Astrocyte of the hippocampus (primary cell): ENCODE measurements around the gene UPB1.
"Not testable (repeated sequence)": the region's sequence is repeated elsewhere in the genome, so short reads cannot be mapped to it uniquely, and the experiment has no call there.

Experiments used
- DNase-seq: peaks from one replicate; pipeline ENCODE4 v3.0.0; 2011; ENCODE audit warnings: low read depth, low spot score

UPB1 gene

GRCh38 chr22:24481641-24482040 lies 13.5 kb upstream of the UPB1 start:
- no peak for DNase-seq

GRCh38 chr22:24482575-24482974 lies 12.6 kb upstream of the UPB1 start:
- peak; percentile 61 for DNase-seq

GRCh38 chr22:24482998-24483397 lies 12.1 kb upstream of the UPB1 start:
- no peak for DNase-seq

- DNase-seq = peak; percentile 42
Measured at GRCh38 chr22:24483976-24484545, 11.1 kb upstream of the UPB1 start.

- DNase-seq = no peak
Measured at GRCh38 chr22:24485170-24485569, 10.0 kb upstream of the UPB1 start.

GRCh38 chr22:24485608-24486007 lies 9.5 kb upstream of the UPB1 start:
- DNase-seq = no peak

GRCh38 chr22:24486501-24486921 lies 8.6 kb upstream of the UPB1 start:
- peak; percentile 55 for DNase-seq

GRCh38 chr22:24489011-24489410 lies 6.1 kb upstream of the UPB1 start:
- no peak for DNase-seq

- not testable (repeated sequence) for DNase-seq
Measured at GRCh38 chr22:24489434-24489833, 5.7 kb upstream of the UPB1 start.

GRCh38 chr22:24492391-24492790 lies 2.7 kb upstream of the UPB1 start:
- no peak for DNase-seq

- no peak for DNase-seq
Measured at GRCh38 chr22:24494167-24494527, 985 bp upstream of the UPB1 start.

GRCh38 chr22:24495365-24495675 lies 188 bp downstream of the UPB1 start:
- no peak for DNase-seq

GRCh38 chr22:24496234-24496633 lies 1.1 kb downstream of the UPB1 start:
- DNase-seq = no peak

- DNase-seq = no peak
Measured at GRCh38 chr22:24496661-24497060, 1.5 kb downstream of the UPB1 start.

GRCh38 chr22:24497841-24498258 lies 2.7 kb downstream of the UPB1 start:
- DNase-seq = no peak

GRCh38 chr22:24498824-24499223 lies 3.7 kb downstream of the UPB1 start:
- no peak for DNase-seq

GRCh38 chr22:24499706-24500276 lies 4.7 kb downstream of the UPB1 start:
- no peak for DNase-seq

GRCh38 chr22:24500277-24500820 lies 5.2 kb downstream of the UPB1 start:
- no peak for DNase-seq

- DNase-seq = no peak
Measured at GRCh38 chr22:24501301-24502005, 6.3 kb downstream of the UPB1 start.

- no peak for DNase-seq
Measured at GRCh38 chr22:24502034-24502433, 6.9 kb downstream of the UPB1 start.

GRCh38 chr22:24502541-24502940 lies 7.4 kb downstream of the UPB1 start:
- DNase-seq = no peak

- DNase-seq = peak; percentile 70
Measured at GRCh38 chr22:24503137-24503842, 8.2 kb downstream of the UPB1 start.
